Hepatocyte (in vitro differentiated cells): ENCODE data around the gene TYROBP.

Experiments
- CTCF ChIP-seq: fragments of 200-600 bp; sonication (generic); IDR thresholded peaks from 2 replicates; pipeline ENCODE4 v1.5.1; 2016; ENCODE audit warnings: antibody characterized with exemption, mild to moderate bottlenecking; ENCODE audit not compliant: poor library complexity
- EZH2 ChIP-seq: fragments of 200-600 bp; sonication (generic); IDR thresholded peaks from 2 replicates; pipeline ENCODE4 v1.6.1; 2016; ENCODE audit warnings: antibody characterized with exemption, mild to moderate bottlenecking, borderline replicate concordance
- EZH2phosphoT487 ChIP-seq: fragments of 200-600 bp; sonication (generic); IDR thresholded peaks from one replicate; pipeline ENCODE4 v1.6.1; 2018; ENCODE audit warnings: antibody characterized with exemption, mild to moderate bottlenecking, low read depth, moderate library complexity; ENCODE audit not compliant: unreplicated experiment, severe bottlenecking

- TF ChIP-seq CTCF (no peak), EZH2 (no peak), EZH2phosphoT487 (no peak)
Observed at GRCh38 chr19:35885904-35886303, 22.2 kb downstream of the TYROBP start.
